HFFc6 (cell line): Measurements from ENCODE around the gene SPEF2. TPM values are rescaled to one million over a fixed set of nuclear protein-coding genes. Genes with fewer than 3 reads are reported as not detected.

Source experiments
- DNase-seq: peaks from one replicate; pipeline ENCODE4 v3.0.0-alpha.2; 2018
- H3K27ac Mint-ChIP-seq: 2 replicates; pipeline ENCODE4 v1.8.0; 2020; ENCODE audit warnings: mild to moderate bottlenecking, mixed read lengths
- H3K27me3 Mint-ChIP-seq: 2 replicates; pipeline ENCODE4 v1.8.0; 2021; ENCODE audit warnings: mild to moderate bottlenecking, moderate library complexity, mixed read lengths; ENCODE audit not compliant: insufficient read depth
- H3K36me3 Mint-ChIP-seq: 2 replicates; pipeline ENCODE4 v1.8.0; 2021; ENCODE audit warnings: low read depth, mixed read lengths
- H3K4me1 Mint-ChIP-seq: 2 replicates; pipeline ENCODE4 v1.8.0; 2020; ENCODE audit warnings: low read depth, mixed read lengths
- H3K4me3 Mint-ChIP-seq: 2 replicates; pipeline ENCODE4 v1.8.0; 2020; ENCODE audit warnings: mild to moderate bottlenecking, moderate library complexity, mixed read lengths
- H3K9me3 Mint-ChIP-seq: 2 replicates; pipeline ENCODE4 v1.8.0; 2020; ENCODE audit warnings: mild to moderate bottlenecking, mixed read lengths
- CTCF ChIP-seq: fragments of 200-600 bp; sonication (generic); IDR thresholded peaks from 2 replicates; pipeline ENCODE4 v1.5.0; 2021; ENCODE audit warnings: antibody characterized with exemption, mild to moderate bottlenecking
- total RNA-seq, 6 experiments: library from RNA; stranded (reverse); fragmentation: NEBNext Ultra II Directional; extraction: Animal tissue kit (Norgen Biotek cat#: 25700); gene quantifications; 2 replicates in 1 of 6; 3 replicates in 5 of 6; pipeline ENCODE4 v1.2.3, GENCODE V29; 2021

Gene SPEF2
- total RNA-seq, 6 experiments from 2014 or later = 1.5 to 4.0 (median 2.3) TPM

DNA sequence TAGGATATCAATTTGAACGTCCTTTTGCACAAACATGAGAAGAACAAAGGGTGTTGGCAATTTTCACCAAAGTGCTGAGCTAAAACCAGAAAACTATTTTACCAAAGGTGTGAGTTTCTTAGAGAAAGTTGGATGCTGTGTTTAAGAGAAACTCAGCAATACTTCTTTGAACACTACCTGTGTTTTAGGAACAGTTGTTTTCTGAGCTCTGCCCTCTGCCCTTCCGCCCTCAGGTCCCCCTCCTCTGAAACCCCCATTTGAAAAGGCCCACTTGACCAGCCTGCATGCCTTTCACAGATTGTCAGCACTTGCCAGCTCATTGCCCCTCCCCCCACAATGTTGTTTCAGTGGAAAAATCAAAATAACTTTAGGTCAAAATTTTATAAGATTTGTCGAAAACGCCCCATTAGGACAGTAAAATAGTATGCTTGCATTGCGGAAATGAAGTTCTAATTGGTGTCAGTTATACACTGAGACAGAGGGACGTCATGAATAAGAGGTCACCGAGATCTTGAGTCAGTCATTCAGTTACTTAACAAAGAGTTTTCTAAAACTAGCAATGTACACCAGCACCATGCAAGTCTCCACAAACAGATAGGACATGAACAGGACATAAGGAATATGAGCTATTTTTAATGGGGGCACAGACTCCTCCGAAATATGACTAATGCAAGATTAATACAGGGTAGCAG lies 177.2 kb downstream of the SPEF2 start:
- DNase-seq = no peak
- Mint-ChIP-seq H3K27me3 (peaks cover 1% of the 10 kb centered on the region; the same call in 1 of the 2 replicates), H3K27ac (no peak overlapping the region), H3K36me3 (no peaks in the 10 kb centered on the region), H3K4me1 (peaks cover 40% of the 10 kb centered on the region), H3K9me3 (no peaks in the 10 kb centered on the region), H3K4me3 (no peak overlapping the region)
- TF ChIP-seq CTCF = no peak

- peaks cover 42% of the 10 kb centered on the region for H3K4me1 Mint-ChIP-seq
- no peaks in the 10 kb centered on the region for H3K36me3 Mint-ChIP-seq
- H3K27ac Mint-ChIP-seq = no peak overlapping the region
- no peak for TF ChIP-seq CTCF
- DNase-seq = no peak
- H3K4me3 Mint-ChIP-seq = no peak overlapping the region
- no peaks in the 10 kb centered on the region for H3K9me3 Mint-ChIP-seq
- peaks cover 1% of the 10 kb centered on the region; the same call in 1 of the 2 replicates for H3K27me3 Mint-ChIP-seq
These were observed 181.5 kb downstream of the SPEF2 start for GRCh38 chr5:35799181-35799580.

DNA sequence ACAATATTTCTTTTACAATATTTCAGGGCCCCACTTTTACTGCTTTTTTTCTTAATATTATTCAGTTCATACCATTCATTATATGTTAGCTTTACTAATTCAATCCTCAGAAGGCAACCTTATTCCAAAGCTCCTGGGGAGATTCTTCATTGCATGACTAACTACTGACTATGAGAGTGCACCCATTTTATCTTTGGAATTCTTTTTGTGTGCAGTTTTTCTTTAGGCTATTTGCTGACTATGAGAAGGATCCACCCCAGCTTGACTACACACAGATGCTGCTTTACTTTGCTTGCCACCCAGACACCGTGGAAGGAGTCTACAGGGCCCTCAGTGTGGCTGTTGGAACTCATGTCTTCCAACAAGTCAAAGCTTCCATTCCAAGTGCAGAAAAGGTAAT lies 182.1 kb downstream of the SPEF2 start:
- DNase-seq = no peak
- H3K4me1 Mint-ChIP-seq = peaks cover 41% of the 10 kb centered on the region
- TF ChIP-seq CTCF = no peak
- H3K27me3 Mint-ChIP-seq = peaks cover 1% of the 10 kb centered on the region; the same call in 1 of the 2 replicates
- no peak overlapping the region for H3K4me3 Mint-ChIP-seq
- no peaks in the 10 kb centered on the region for H3K36me3 Mint-ChIP-seq
- no peak overlapping the region for H3K27ac Mint-ChIP-seq
- H3K9me3 Mint-ChIP-seq = no peaks in the 10 kb centered on the region

- peak overlapping the region; percentile 36; the same call in 1 of the 2 replicates for H3K27ac Mint-ChIP-seq
- H3K4me1 Mint-ChIP-seq = peaks cover 26% of the 10 kb centered on the region
- no peak overlapping the region for H3K4me3 Mint-ChIP-seq
- no peaks in the 10 kb centered on the region for H3K9me3 Mint-ChIP-seq
- no peaks in the 10 kb centered on the region for H3K36me3 Mint-ChIP-seq
- TF ChIP-seq CTCF = no peak
- peak; percentile 54 for DNase-seq
- H3K27me3 Mint-ChIP-seq = peaks cover under 1% of the 10 kb centered on the region; the same call in 1 of the 2 replicates
These were observed 185.6 kb downstream of the SPEF2 start for GRCh38 chr5:35803191-35803651.

- Mint-ChIP-seq H3K9me3 (no peaks in the 10 kb centered on the region), H3K27me3 (no peaks in the 10 kb centered on the region), H3K27ac (no peak overlapping the region), H3K36me3 (no peaks in the 10 kb centered on the region), H3K4me1 (peaks cover 25% of the 10 kb centered on the region), H3K4me3 (no peak overlapping the region)
- DNase-seq = no peak
- TF ChIP-seq CTCF = no peak
These were observed 186.6 kb downstream of the SPEF2 start for GRCh38 chr5:35804201-35804653.
